GM23338 (cell line): ENCODE results near the gene FBXW8. TPM values are rescaled to one million over a fixed set of nuclear protein-coding genes. Genes with fewer than 3 reads are reported as not detected.

Experiments
- CREB1 ChIP-seq: fragments of 250-450 bp; sonication (Bioruptor Pico); IDR thresholded peaks from 2 replicates; pipeline ENCODE4 v1.5.0; 2020; ENCODE audit warnings: low read depth, mild to moderate bottlenecking, moderate library complexity
- EZH2phosphoT487 ChIP-seq: fragments of 200-600 bp; sonication (generic); IDR thresholded peaks from one replicate; pipeline ENCODE4 v1.8.1; 2018; ENCODE audit warnings: antibody characterized with exemption; ENCODE audit not compliant: unreplicated experiment
- NANOG ChIP-seq: IDR thresholded peaks from 2 replicates; pipeline ENCODE4 v1.6.1; 2016; ENCODE audit warnings: antibody characterized with exemption, borderline replicate concordance
- STAT1 ChIP-seq: IDR thresholded peaks from one replicate; pipeline ENCODE4 v1.6.1; 2016; ENCODE audit warnings: antibody characterized with exemption; ENCODE audit not compliant: unreplicated experiment
- polyA plus RNA-seq: library from polyadenylated mRNA; unstranded; fragments of >200 nt; fragmentation: Nextera tagmentation; extraction: Ambion mirVana; gene quantifications from 2 replicates; pipeline ENCODE4 v1.2.1, GENCODE V29; 2016
- total RNA-seq: library from RNA; depleted of rRNA; stranded (reverse); fragments of >200 nt; shearing (Covaris generic); gene quantifications from 2 replicates; pipeline ENCODE4 v1.2.3, GENCODE V29; 2014
- TF ChIP-seq, protein P1 (sequence below): fragments of 250-450 bp; sonication (Bioruptor Pico); IDR thresholded peaks from 2 replicates; pipeline ENCODE4 v1.5.0; 2020; ENCODE audit warnings: mild to moderate bottlenecking, moderate library complexity
- TF ChIP-seq, protein P2 (sequence below): IDR thresholded peaks from one replicate; pipeline ENCODE4 v1.6.1; 2018; ENCODE audit warnings: antibody characterized with exemption; ENCODE audit not compliant: unreplicated experiment
- TF ChIP-seq, protein P3 (sequence below): IDR thresholded peaks from 2 replicates; pipeline ENCODE4 v1.6.1; 2016; ENCODE audit warnings: antibody characterized with exemption

The FBXW8 gene
- total and polyA plus RNA-seq, 2 experiments from 2014 or later = 4.6 to 13.9 TPM

DNA sequence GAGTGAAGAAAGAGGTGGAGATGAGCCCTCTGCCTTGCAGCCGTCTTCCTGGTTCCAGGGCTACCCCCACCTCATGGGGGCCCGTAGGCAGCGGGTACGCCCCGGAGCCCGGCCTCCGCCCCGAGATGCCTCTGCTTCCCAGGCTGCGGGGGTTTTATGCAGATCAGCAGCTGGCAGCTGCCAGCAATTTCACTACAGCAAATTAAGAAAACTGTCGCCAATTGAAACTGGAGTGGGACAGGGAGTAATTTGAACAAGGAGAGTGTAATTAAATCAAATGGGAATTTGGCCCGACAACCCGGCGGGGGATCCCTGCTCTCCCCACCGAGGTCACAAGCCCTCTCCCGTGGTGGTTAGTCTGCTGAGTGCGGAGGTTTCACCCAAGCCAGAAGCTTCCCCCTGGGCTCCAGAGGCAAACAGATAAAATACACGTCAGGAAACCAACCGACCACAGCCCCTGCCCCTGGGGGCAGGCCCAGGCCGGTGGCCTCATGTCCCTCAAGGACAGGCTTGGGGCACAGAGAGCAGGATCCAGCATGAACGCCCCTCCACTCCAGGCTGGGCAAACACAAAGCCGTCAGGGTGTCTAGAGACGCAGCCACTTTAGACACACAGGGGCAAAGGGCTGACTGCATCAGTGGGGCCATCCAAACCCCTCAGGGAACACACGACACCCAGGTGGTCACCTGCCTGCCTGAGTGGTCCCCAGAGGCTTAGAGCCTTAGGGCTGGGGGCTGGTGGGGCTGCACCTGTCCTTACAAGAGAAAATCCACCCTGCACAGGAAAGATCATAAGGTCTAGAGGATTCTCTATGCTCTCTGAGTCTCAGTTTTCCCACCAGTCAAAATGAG, 134.6 kb downstream of the FBXW8 start (continued):
- TF ChIP-seq, protein P1, sequence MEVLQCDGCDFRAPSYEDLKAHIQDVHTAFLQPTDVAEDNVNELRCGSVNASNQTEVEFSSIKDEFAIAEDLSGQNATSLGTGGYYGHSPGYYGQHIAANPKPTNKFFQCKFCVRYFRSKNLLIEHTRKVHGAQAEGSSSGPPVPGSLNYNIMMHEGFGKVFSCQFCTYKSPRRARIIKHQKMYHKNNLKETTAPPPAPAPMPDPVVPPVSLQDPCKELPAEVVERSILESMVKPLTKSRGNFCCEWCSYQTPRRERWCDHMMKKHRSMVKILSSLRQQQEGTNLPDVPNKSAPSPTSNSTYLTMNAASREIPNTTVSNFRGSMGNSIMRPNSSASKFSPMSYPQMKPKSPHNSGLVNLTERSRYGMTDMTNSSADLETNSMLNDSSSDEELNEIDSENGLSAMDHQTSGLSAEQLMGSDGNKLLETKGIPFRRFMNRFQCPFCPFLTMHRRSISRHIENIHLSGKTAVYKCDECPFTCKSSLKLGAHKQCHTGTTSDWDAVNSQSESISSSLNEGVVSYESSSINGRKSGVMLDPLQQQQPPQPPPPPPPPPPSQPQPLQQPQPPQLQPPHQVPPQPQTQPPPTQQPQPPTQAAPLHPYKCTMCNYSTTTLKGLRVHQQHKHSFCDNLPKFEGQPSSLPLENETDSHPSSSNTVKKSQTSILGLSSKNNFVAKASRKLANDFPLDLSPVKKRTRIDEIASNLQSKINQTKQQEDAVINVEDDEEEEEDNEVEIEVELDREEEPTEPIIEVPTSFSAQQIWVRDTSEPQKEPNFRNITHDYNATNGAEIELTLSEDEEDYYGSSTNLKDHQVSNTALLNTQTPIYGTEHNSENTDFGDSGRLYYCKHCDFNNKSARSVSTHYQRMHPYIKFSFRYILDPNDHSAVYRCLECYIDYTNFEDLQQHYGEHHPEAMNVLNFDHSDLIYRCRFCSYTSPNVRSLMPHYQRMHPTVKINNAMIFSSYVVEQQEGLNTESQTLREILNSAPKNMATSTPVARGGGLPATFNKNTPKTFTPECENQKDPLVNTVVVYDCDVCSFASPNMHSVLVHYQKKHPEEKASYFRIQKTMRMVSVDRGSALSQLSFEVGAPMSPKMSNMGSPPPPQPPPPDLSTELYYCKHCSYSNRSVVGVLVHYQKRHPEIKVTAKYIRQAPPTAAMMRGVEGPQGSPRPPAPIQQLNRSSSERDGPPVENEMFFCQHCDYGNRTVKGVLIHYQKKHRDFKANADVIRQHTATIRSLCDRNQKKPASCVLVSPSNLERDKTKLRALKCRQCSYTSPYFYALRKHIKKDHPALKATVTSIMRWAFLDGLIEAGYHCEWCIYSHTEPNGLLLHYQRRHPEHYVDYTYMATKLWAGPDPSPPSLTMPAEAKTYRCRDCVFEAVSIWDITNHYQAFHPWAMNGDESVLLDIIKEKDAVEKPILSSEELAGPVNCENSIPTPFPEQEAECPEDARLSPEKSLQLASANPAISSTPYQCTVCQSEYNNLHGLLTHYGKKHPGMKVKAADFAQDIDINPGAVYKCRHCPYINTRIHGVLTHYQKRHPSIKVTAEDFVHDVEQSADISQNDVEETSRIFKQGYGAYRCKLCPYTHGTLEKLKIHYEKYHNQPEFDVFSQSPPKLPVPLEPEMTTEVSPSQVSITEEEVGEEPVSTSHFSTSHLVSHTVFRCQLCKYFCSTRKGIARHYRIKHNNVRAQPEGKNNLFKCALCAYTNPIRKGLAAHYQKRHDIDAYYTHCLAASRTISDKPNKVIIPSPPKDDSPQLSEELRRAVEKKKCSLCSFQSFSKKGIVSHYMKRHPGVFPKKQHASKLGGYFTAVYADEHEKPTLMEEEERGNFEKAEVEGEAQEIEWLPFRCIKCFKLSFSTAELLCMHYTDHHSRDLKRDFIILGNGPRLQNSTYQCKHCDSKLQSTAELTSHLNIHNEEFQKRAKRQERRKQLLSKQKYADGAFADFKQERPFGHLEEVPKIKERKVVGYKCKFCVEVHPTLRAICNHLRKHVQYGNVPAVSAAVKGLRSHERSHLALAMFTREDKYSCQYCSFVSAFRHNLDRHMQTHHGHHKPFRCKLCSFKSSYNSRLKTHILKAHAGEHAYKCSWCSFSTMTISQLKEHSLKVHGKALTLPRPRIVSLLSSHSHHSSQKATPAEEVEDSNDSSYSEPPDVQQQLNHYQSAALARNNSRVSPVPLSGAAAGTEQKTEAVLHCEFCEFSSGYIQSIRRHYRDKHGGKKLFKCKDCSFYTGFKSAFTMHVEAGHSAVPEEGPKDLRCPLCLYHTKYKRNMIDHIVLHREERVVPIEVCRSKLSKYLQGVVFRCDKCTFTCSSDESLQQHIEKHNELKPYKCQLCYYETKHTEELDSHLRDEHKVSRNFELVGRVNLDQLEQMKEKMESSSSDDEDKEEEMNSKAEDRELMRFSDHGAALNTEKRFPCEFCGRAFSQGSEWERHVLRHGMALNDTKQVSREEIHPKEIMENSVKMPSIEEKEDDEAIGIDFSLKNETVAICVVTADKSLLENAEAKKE = no peak
- TF ChIP-seq NANOG (no peak), STAT1 (no peak), CREB1 (CRISPR knock-in tag) (no peak), EZH2phosphoT487 (no peak)
- TF ChIP-seq, protein P2, sequence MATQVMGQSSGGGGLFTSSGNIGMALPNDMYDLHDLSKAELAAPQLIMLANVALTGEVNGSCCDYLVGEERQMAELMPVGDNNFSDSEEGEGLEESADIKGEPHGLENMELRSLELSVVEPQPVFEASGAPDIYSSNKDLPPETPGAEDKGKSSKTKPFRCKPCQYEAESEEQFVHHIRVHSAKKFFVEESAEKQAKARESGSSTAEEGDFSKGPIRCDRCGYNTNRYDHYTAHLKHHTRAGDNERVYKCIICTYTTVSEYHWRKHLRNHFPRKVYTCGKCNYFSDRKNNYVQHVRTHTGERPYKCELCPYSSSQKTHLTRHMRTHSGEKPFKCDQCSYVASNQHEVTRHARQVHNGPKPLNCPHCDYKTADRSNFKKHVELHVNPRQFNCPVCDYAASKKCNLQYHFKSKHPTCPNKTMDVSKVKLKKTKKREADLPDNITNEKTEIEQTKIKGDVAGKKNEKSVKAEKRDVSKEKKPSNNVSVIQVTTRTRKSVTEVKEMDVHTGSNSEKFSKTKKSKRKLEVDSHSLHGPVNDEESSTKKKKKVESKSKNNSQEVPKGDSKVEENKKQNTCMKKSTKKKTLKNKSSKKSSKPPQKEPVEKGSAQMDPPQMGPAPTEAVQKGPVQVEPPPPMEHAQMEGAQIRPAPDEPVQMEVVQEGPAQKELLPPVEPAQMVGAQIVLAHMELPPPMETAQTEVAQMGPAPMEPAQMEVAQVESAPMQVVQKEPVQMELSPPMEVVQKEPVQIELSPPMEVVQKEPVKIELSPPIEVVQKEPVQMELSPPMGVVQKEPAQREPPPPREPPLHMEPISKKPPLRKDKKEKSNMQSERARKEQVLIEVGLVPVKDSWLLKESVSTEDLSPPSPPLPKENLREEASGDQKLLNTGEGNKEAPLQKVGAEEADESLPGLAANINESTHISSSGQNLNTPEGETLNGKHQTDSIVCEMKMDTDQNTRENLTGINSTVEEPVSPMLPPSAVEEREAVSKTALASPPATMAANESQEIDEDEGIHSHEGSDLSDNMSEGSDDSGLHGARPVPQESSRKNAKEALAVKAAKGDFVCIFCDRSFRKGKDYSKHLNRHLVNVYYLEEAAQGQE = no peak
- TF ChIP-seq, protein P3, sequence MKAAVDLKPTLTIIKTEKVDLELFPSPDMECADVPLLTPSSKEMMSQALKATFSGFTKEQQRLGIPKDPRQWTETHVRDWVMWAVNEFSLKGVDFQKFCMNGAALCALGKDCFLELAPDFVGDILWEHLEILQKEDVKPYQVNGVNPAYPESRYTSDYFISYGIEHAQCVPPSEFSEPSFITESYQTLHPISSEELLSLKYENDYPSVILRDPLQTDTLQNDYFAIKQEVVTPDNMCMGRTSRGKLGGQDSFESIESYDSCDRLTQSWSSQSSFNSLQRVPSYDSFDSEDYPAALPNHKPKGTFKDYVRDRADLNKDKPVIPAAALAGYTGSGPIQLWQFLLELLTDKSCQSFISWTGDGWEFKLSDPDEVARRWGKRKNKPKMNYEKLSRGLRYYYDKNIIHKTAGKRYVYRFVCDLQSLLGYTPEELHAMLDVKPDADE = no peak
